GM21786 (cell line): Measurements from ENCODE around the gene SPCS3.
"Not testable (repeated sequence)": the region's sequence is repeated elsewhere in the genome, so short reads cannot be mapped to it uniquely, and the experiment has no call there.

Source experiments
- ATAC-seq: cut with Tn5 transposase; IDR thresholded peaks from one replicate; pipeline ENCODE4 v1.9.1; 2021; ENCODE audit not compliant: unreplicated experiment

The SPCS3 gene

GRCh38 chr4:176340871-176341685 is 21.3 kb downstream of the SPCS3 start:
- ATAC-seq = peak; percentile 73

- ATAC-seq = no peak
Measured at GRCh38 chr4:176342384-176342783, 22.6 kb downstream of the SPCS3 start.

- no peak for ATAC-seq
Measured at GRCh38 chr4:176343286-176343685, 23.5 kb downstream of the SPCS3 start.

- not testable (repeated sequence) for ATAC-seq
Measured at GRCh38 chr4:176345346-176345745, 25.6 kb downstream of the SPCS3 start.

GRCh38 chr4:176346836-176347235 is 27.1 kb downstream of the SPCS3 start:
- not testable (repeated sequence) for ATAC-seq

- no peak for ATAC-seq
Measured at GRCh38 chr4:176350671-176351070, 30.9 kb downstream of the SPCS3 start.

GRCh38 chr4:176354884-176355283 is 35.1 kb downstream of the SPCS3 start:
- no peak for ATAC-seq

- ATAC-seq = peak; percentile 97
Measured at GRCh38 chr4:176357359-176358082, 37.8 kb downstream of the SPCS3 start.

- no peak for ATAC-seq
Measured at GRCh38 chr4:176358083-176358469, 38.3 kb downstream of the SPCS3 start.

- no peak for ATAC-seq
Measured at GRCh38 chr4:176359590-176359989, 39.8 kb downstream of the SPCS3 start.

GRCh38 chr4:176360446-176360845 is 40.7 kb downstream of the SPCS3 start:
- no peak for ATAC-seq

GRCh38 chr4:176363072-176363471 is 43.3 kb downstream of the SPCS3 start:
- peak; percentile 63 for ATAC-seq

- no peak for ATAC-seq
Measured at GRCh38 chr4:176367771-176368465, 48.2 kb downstream of the SPCS3 start.

- no peak for ATAC-seq
Measured at GRCh38 chr4:176376032-176376614, 56.4 kb downstream of the SPCS3 start.

GRCh38 chr4:176377780-176378179 is 58.0 kb downstream of the SPCS3 start:
- peak; percentile 89 for ATAC-seq

GRCh38 chr4:176380352-176381157 is 60.8 kb downstream of the SPCS3 start:
- no peak for ATAC-seq
